Stimulated activated CD8-positive, alpha-beta memory T cell treated with anti-CD3 and anti-CD28 coated beads, Interleukin-12 subunit alpha, Interleukin-12 subunit beta, amount 100 ng/mL, for 24 hours (primary cell): ENCODE measurements around the gene MYO16.
"Not testable (repeated sequence)": the region's sequence is repeated elsewhere in the genome, so short reads cannot be mapped to it uniquely, and the experiment has no call there.

Experiments used
- DNase-seq: peaks from one replicate; pipeline ENCODE4 v3.0.0-alpha.2; 2020; ENCODE audit errors: extremely low read depth

Gene MYO16

GRCh38 chr13:108974686-108975085, 345.3 kb downstream of the MYO16 start:
- DNase-seq, result no peak

- DNase-seq, result no peak
Observed at GRCh38 chr13:108980237-108980636, 350.8 kb downstream of the MYO16 start.

- no peak for DNase-seq
Observed at GRCh38 chr13:108981407-108981806, 352.0 kb downstream of the MYO16 start.

- no peak for DNase-seq
Observed at GRCh38 chr13:108983273-108983672, 353.9 kb downstream of the MYO16 start.

GRCh38 chr13:108984251-108984920, 355.0 kb downstream of the MYO16 start:
- DNase-seq, result no peak

GRCh38 chr13:108985166-108985565, 355.8 kb downstream of the MYO16 start:
- no peak for DNase-seq

- no peak for DNase-seq
Observed at GRCh38 chr13:108987517-108987916, 358.1 kb downstream of the MYO16 start.

GRCh38 chr13:108987944-108988343, 358.5 kb downstream of the MYO16 start:
- DNase-seq, result no peak

GRCh38 chr13:108991416-108991815, 362.0 kb downstream of the MYO16 start:
- not testable (repeated sequence) for DNase-seq

GRCh38 chr13:108993346-108993745, 363.9 kb downstream of the MYO16 start:
- DNase-seq, result no peak

GRCh38 chr13:108996430-108996829, 367.0 kb downstream of the MYO16 start:
- DNase-seq, result no peak

GRCh38 chr13:109000207-109000606, 370.8 kb downstream of the MYO16 start:
- DNase-seq, result no peak

GRCh38 chr13:109002934-109003333, 373.5 kb downstream of the MYO16 start:
- no peak for DNase-seq

GRCh38 chr13:109007946-109008345, 378.5 kb downstream of the MYO16 start:
- no peak for DNase-seq

- DNase-seq, result no peak
Observed at GRCh38 chr13:109009756-109010155, 380.3 kb downstream of the MYO16 start.

- DNase-seq, result no peak
Observed at GRCh38 chr13:109010912-109011311, 381.5 kb downstream of the MYO16 start.

GRCh38 chr13:109012115-109012514, 382.7 kb downstream of the MYO16 start:
- DNase-seq, result no peak

GRCh38 chr13:109021558-109021957, 392.1 kb downstream of the MYO16 start:
- no peak for DNase-seq

GRCh38 chr13:109024611-109025010, 395.2 kb downstream of the MYO16 start:
- DNase-seq, result no peak

- no peak for DNase-seq
Observed at GRCh38 chr13:109026266-109026665, 396.9 kb downstream of the MYO16 start.

- no peak for DNase-seq
Observed at GRCh38 chr13:109028624-109029023, 399.2 kb downstream of the MYO16 start.

- DNase-seq, result no peak
Observed at GRCh38 chr13:109033090-109033489, 403.7 kb downstream of the MYO16 start.

GRCh38 chr13:109036078-109036780, 406.8 kb downstream of the MYO16 start:
- DNase-seq, result no peak

GRCh38 chr13:109043636-109044035, 414.2 kb downstream of the MYO16 start:
- DNase-seq, result no peak
